ENCODE data around the gene PDE7B.

The PDE7B gene

GRCh38 chr6:135987226-135987625 is 135.7 kb downstream of the PDE7B start:
- DNase-seq (ENCODE audit: insufficient read length, low spot score), result no peak
- no peak for FAIRE-seq
- TF ChIP-seq POLR2A (IDR thresholded peaks at IDR 0.05; ENCODE audit: low read depth, low read length) (no peak), PAX5 (IDR thresholded peaks at IDR 0.05; ENCODE audit: insufficient read depth, low read length, severe bottlenecking) (no peak), SPI1 (IDR thresholded peaks at IDR 0.05; ENCODE audit: low read depth, low read length) (no peak), POU2F2 (IDR thresholded peaks at IDR 0.05; ENCODE audit: low read depth, low read length) (no peak), POLR2AphosphoS5 (IDR thresholded peaks at IDR 0.05; ENCODE audit: low read depth, low read length) (no peak), TAF1 (IDR thresholded peaks at IDR 0.05; ENCODE audit: low read depth, low read length) (no peak)

- DNase-seq (ENCODE audit: insufficient read length, low spot score), result no peak
- no peak for FAIRE-seq
- TF ChIP-seq PAX5 (IDR thresholded peaks at IDR 0.05; ENCODE audit: insufficient read depth, low read length, severe bottlenecking) (no peak), SPI1 (IDR thresholded peaks at IDR 0.05; ENCODE audit: low read depth, low read length) (no peak), POU2F2 (IDR thresholded peaks at IDR 0.05; ENCODE audit: low read depth, low read length) (no peak), TAF1 (IDR thresholded peaks at IDR 0.05; ENCODE audit: low read depth, low read length) (no peak), POLR2A (IDR thresholded peaks at IDR 0.05; ENCODE audit: low read depth, low read length) (no peak), POLR2AphosphoS5 (IDR thresholded peaks at IDR 0.05; ENCODE audit: low read depth, low read length) (no peak)
These were observed 138.9 kb downstream of the PDE7B start for GRCh38 chr6:135990439-135990838.

- no peak for FAIRE-seq
- TF ChIP-seq PAX5 (IDR thresholded peaks at IDR 0.05; ENCODE audit: insufficient read depth, low read length, severe bottlenecking), result no peak
- no peak for TF ChIP-seq POLR2AphosphoS5 (IDR thresholded peaks at IDR 0.05; ENCODE audit: low read depth, low read length)
- no peak for TF ChIP-seq SPI1 (IDR thresholded peaks at IDR 0.05; ENCODE audit: low read depth, low read length)
- TF ChIP-seq POU2F2 (IDR thresholded peaks at IDR 0.05; ENCODE audit: low read depth, low read length), result no peak
- no peak for TF ChIP-seq TAF1 (IDR thresholded peaks at IDR 0.05; ENCODE audit: low read depth, low read length)
- no peak for TF ChIP-seq POLR2A (IDR thresholded peaks at IDR 0.05; ENCODE audit: low read depth, low read length)
- DNase-seq (ENCODE audit: insufficient read length, low spot score), result no peak
These were observed 139.5 kb downstream of the PDE7B start for GRCh38 chr6:135990855-135991464.

- no peak for FAIRE-seq
- TF ChIP-seq PAX5 (IDR thresholded peaks at IDR 0.05; ENCODE audit: insufficient read depth, low read length, severe bottlenecking) (no peak), TAF1 (IDR thresholded peaks at IDR 0.05; ENCODE audit: low read depth, low read length) (no peak), POLR2AphosphoS5 (IDR thresholded peaks at IDR 0.05; ENCODE audit: low read depth, low read length) (no peak)
- DNase-seq (ENCODE audit: insufficient read length, low spot score), result no peak
These were observed 141.2 kb downstream of the PDE7B start for GRCh38 chr6:135992739-135993138.

GRCh38 chr6:135993361-135993760 is 141.9 kb downstream of the PDE7B start:
- no peak for FAIRE-seq
- DNase-seq (ENCODE audit: insufficient read length, low spot score), result no peak
- TF ChIP-seq SPI1 (IDR thresholded peaks at IDR 0.05; ENCODE audit: low read depth, low read length) (no peak), POLR2AphosphoS5 (IDR thresholded peaks at IDR 0.05; ENCODE audit: low read depth, low read length) (no peak), POU2F2 (IDR thresholded peaks at IDR 0.05; ENCODE audit: low read depth, low read length) (no peak), PAX5 (IDR thresholded peaks at IDR 0.05; ENCODE audit: insufficient read depth, low read length, severe bottlenecking) (no peak), POLR2A (IDR thresholded peaks at IDR 0.05; ENCODE audit: low read depth, low read length) (no peak), TAF1 (IDR thresholded peaks at IDR 0.05; ENCODE audit: low read depth, low read length) (no peak)

GRCh38 chr6:135994857-135995544 is 143.5 kb downstream of the PDE7B start:
- DNase-seq (ENCODE audit: insufficient read length, low spot score), result no peak
- TF ChIP-seq SPI1 (IDR thresholded peaks at IDR 0.05; ENCODE audit: low read depth, low read length), result no peak
- no peak for TF ChIP-seq POLR2AphosphoS5 (IDR thresholded peaks at IDR 0.05; ENCODE audit: low read depth, low read length)
- no peak for TF ChIP-seq POU2F2 (IDR thresholded peaks at IDR 0.05; ENCODE audit: low read depth, low read length)
- no peak for TF ChIP-seq POLR2A (IDR thresholded peaks at IDR 0.05; ENCODE audit: low read depth, low read length)
- TF ChIP-seq PAX5 (IDR thresholded peaks at IDR 0.05; ENCODE audit: insufficient read depth, low read length, severe bottlenecking), result no peak
- TF ChIP-seq TAF1 (IDR thresholded peaks at IDR 0.05; ENCODE audit: low read depth, low read length), result no peak
- FAIRE-seq, result no peak

GRCh38 chr6:135995545-135995898 is 144.0 kb downstream of the PDE7B start:
- DNase-seq (ENCODE audit: insufficient read length, low spot score), result no peak
- no peak for FAIRE-seq
- TF ChIP-seq POLR2AphosphoS5 (IDR thresholded peaks at IDR 0.05; ENCODE audit: low read depth, low read length), result no peak
- no peak for TF ChIP-seq TAF1 (IDR thresholded peaks at IDR 0.05; ENCODE audit: low read depth, low read length)
- TF ChIP-seq PAX5 (IDR thresholded peaks at IDR 0.05; ENCODE audit: insufficient read depth, low read length, severe bottlenecking), result no peak
- no peak for TF ChIP-seq POU2F2 (IDR thresholded peaks at IDR 0.05; ENCODE audit: low read depth, low read length)
- TF ChIP-seq SPI1 (IDR thresholded peaks at IDR 0.05; ENCODE audit: low read depth, low read length), result no peak
- no peak for TF ChIP-seq POLR2A (IDR thresholded peaks at IDR 0.05; ENCODE audit: low read depth, low read length)

GRCh38 chr6:135996668-135997067 is 145.2 kb downstream of the PDE7B start:
- no peak for FAIRE-seq
- no peak for TF ChIP-seq POLR2A (IDR thresholded peaks at IDR 0.05; ENCODE audit: low read depth, low read length)
- DNase-seq (ENCODE audit: insufficient read length, low spot score), result no peak

GRCh38 chr6:135999393-135999792 is 147.9 kb downstream of the PDE7B start:
- FAIRE-seq (no peak), DNase-seq (ENCODE audit: insufficient read length, low spot score) (no peak)
- no peak for TF ChIP-seq TAF1 (IDR thresholded peaks at IDR 0.05; ENCODE audit: low read depth, low read length)
- no peak for TF ChIP-seq POU2F2 (IDR thresholded peaks at IDR 0.05; ENCODE audit: low read depth, low read length)
- TF ChIP-seq SPI1 (IDR thresholded peaks at IDR 0.05; ENCODE audit: low read depth, low read length), result no peak
- TF ChIP-seq PAX5 (IDR thresholded peaks at IDR 0.05; ENCODE audit: insufficient read depth, low read length, severe bottlenecking), result no peak
- no peak for TF ChIP-seq POLR2A (IDR thresholded peaks at IDR 0.05; ENCODE audit: low read depth, low read length)
- no peak for TF ChIP-seq POLR2AphosphoS5 (IDR thresholded peaks at IDR 0.05; ENCODE audit: low read depth, low read length)

GRCh38 chr6:136007345-136007744 is 155.8 kb downstream of the PDE7B start:
- DNase-seq (ENCODE audit: insufficient read length, low spot score) (no peak), FAIRE-seq (no peak)
- TF ChIP-seq POU2F2 (IDR thresholded peaks at IDR 0.05; ENCODE audit: low read depth, low read length) (no peak), PAX5 (IDR thresholded peaks at IDR 0.05; ENCODE audit: insufficient read depth, low read length, severe bottlenecking) (no peak), TAF1 (IDR thresholded peaks at IDR 0.05; ENCODE audit: low read depth, low read length) (no peak)
